Measurements from ENCODE around the gene STAG1.
"Not testable (repeated sequence)": the region's sequence is repeated elsewhere in the genome, so short reads cannot be mapped to it uniquely, and the experiment has no call there.

The STAG1 gene

DNA sequence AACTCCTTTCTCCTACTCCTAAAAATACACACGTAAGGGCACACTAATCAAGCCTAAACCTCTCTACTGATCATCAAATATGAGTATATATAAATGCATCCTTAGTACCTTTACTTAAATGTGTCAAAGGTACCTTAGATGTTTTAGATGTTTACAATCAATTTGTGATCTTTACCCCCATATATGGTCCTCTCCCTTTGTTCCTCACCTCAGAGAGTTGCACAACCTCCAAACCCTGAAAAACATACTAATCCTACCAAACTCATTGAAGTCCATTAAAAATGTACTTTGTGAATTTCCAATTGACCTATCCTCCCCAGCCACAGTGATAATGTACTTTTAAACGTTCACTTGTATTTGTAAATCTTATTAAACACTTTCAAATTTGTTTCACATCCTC is 249.1 kb downstream of the STAG1 start:
- no peak for DNase-seq (ENCODE audit: low spot score)

DNA sequence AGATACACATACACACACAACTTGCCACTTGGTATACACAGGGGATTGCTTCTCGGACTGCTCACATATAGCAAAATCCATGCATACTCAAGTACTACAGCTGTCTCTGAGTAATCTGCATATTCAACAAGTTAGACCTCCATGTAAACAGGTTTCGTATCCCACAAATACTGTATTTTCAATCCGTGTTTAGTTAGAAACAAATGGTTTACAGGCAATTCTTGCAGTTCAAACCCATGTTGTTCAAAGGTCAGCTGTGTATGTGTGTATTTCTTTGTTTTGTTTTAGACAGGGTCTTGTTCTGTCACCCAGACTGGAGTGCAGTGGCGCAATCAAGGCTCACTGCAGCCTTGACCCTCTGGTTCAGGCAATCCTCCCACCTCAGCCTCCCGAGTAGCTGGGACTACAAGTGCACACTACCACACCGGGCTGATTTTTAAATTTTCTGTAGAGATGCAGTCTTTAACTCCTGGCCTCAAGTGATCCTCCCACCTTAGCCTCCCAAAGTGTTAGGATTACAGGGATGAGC is 253.2 kb downstream of the STAG1 start:
- DNase-seq (ENCODE audit: low spot score) = no peak

DNA sequence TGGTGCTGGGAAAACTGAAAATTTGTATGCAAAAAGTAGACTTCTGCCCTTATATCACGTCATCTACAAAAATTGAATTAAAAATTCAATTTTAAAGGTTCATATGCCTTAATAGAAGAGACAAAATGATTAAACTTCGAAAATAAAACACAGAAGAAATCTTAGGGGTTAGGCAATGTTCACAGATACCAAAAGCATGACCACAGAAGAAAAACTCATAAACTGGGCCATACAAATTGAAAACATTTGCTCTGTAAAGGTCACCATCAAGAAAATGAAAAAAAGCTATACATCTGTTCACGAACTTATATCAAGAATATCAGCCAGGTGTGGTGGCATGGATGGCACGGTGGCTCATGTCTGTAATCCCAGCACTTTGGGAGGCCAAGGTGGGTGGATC is 257.0 kb downstream of the STAG1 start:
- DNase-seq (ENCODE audit: low spot score) = no peak

DNA sequence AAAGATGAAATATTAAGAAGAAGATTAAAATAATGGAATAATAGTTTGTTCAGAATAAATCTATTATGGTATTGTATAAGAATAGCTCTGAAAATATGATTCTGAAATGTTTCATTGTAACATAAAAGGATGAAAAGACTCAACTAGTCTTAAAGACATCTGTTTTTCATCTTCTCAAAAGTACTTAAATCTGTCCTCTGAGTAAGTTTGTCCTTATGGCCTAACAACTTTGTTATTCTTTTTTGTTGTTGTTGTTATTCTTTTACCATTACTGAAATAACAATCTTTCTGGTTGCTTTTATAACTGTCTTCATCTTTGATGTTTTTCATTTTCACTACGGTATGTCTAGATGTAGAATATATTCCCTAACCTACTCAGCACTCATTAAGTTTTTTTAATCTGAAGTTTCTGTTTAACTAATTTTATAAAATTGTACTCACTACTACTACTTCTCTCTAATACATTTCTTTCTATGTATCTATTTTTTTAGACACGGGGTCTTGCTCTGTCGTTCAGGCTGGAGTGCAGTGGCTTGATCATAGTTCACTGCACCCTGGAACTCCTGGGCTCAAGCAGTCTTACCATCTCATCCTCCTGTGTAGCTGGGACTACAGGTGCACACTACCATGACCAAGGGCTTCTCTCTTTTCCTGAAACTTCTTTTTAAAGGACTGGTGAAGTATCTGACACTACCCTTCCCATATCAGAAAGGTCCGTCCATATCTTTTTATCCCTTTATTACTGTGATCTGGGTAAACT is 261.4 kb downstream of the STAG1 start:
- no peak for DNase-seq (ENCODE audit: low spot score)

DNA sequence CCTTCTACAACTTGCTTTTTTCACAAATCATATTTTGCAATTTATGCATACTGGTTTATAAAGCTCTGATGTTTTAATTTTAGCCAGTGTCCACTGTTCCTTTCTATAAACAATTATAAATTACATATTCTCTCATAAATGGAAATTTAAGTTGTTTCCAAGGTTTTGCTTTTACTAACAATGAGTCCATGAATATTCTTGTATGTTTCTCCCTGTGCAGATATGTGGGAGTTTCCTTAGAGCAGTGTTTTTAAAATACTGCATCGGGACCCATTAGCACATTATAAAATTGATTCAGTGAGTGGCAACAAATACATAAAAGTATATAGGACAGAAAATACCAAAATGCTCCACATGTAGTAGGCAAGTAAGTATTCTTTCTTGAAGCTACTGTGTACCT is 266.4 kb downstream of the STAG1 start:
- no peak for DNase-seq (ENCODE audit: low spot score)

DNA sequence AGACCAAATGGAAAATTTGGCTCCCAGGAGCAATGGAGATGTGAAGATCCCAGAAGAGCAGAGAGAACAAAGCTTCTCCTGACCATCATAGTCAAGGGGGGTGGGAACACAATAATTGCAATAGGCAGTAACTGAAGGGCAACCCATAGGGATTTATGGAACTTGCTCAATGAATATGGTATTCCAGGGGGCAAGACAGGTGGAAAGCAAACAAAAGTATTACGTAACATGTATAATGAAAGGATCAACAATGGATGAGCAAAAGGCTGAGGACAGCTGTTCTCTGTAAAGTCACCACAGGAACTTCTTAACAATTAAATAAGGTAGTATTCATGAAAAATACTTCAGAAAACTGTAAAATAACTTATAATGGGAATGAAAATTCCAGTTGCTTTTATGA is 275.9 kb downstream of the STAG1 start:
- no peak for DNase-seq (ENCODE audit: low spot score)

DNA sequence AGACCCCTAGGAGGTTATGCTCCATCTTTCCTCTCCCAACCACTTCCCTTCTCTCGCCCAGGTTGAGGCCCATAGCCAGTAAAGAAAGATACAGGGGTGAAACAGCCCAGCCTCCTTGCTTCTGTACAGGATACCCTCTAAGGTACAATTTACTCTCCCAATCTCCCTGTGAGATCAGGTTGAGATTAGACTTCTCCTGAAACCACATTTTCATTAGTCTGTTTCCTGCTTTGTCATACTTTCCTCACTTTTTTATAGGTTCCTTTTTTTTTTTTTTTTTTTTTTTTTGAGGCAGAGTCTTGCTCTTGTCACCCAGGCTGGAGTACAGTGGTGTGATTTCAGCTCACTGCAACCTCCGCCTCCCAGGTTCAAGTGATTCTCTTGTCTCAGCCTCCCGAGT is 277.3 kb downstream of the STAG1 start:
- DNase-seq (ENCODE audit: low spot score) = not testable (repeated sequence)

DNA sequence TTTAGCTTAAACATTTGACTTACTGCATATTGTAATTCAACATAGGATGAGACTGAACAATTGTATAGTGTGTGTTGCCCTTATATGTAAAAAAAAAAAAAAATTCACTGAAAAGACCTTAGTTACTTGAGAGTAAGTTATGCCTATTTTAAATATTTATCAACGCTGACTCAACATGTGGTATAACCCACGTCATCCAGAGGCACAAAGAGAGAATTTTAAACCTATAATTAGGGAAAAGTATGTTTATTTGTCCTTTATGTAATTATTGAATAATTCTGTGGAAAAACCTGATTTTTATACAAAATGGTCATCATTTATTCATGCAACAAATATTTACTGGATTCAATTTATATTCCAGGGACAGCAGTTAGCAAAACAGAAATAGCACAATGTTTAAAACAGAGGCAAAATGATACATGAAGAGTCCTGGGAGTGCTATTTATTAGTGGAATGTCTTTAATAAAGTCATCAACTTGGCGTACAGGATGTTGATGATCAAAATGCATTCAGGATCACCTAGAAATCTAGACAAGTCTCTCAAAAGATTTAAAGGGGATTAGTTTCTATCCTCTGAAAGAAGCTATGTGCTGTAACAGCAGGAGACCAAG is 278.4 kb downstream of the STAG1 start:
- DNase-seq (ENCODE audit: low spot score) = no peak

DNA sequence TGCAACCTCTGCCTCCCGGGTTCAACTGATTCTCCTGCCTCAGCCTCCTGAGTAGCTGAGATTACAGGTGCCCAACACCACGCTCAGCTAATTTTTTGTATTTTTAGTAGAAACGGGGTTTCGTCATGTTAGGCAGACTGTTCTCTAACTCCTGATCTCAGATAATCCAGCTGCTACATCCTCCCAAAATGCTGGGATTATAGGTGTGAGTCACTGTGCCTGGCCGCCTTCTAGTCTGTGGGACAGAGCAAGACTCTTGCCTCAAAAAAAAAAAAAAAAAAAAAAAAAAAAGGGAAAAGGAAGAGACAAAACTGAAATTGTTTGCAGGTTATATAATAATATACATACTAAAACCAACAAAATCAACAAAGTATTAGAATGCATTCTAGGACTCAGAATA is 286.9 kb downstream of the STAG1 start:
- DNase-seq (ENCODE audit: low spot score) = no peak

DNA sequence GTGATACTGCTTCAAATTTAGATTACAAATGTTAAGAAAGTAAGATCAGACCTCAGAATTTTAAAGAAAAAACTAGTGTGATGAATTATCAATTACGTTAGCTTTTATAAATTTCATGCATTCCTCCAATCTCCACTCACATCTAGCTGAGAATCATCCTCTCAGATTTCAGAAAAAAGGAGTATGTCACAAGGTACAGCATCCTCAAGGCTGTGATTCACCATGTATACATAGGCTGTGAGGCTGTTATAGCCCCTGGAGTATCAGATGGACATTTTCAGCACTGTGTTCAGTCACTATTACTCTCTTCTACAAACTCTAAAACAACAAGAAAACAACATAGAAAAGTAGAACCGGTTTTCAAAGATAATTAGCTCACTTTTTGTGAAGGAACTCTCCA is 287.7 kb downstream of the STAG1 start:
- DNase-seq (ENCODE audit: low spot score) = no peak

DNA sequence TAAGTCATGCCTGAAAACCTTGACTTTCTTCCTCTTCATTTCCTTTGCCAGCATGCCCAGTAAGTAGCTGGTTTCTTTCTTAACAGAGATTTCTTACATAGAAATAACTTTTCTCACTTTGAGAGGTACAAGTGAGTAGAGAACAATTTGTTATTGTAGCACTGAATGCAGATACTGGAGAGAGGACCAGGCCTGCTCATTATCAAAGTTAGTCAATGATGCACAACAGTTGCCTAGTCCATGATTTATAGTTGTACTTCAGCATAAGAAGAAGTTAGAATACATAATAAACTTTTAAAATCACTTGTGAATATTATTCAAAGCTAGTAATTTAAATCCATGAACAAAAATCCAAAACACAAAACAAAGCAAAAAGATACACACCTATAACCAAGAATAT is 289.0 kb downstream of the STAG1 start:
- no peak for DNase-seq (ENCODE audit: low spot score)

DNA sequence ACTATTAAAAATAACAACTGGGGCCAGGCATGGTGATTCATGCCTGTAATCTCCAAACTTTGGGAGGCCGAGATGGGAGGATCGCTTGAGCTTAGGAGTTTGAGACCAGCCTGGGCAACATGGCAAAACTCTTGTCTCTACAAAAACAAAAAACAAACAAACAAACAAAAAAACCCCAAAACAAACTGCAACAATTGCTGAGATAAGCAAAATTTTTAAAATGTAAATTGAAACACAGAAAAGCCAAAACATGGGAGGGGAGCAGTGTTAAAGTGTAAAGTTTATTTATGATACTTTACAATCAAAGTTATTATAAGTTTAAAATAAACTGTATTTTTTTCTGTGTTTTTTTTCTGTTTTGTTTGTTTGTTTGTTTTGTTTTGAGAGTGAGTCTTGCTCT is 294.4 kb downstream of the STAG1 start:
- DNase-seq (ENCODE audit: low spot score) = no peak

DNA sequence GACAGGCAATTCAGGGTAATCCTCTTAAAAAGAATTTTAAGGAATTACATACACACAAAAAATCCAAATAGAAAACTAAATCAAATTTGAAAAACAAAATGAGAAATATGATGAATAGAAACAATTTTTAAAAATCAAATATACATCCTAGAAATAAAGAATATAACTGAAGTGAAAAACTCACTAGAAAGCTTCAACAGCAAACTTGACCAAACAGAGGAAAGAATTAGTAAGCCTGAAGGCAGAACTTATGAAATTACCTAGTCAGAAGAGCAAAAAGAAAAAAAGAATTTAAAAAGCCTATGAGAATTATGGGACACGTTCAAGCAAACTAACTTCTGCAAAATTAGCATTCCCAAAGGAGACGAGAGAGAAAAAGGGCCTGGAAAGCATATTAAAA is 296.0 kb downstream of the STAG1 start:
- no peak for DNase-seq (ENCODE audit: low spot score)

DNA sequence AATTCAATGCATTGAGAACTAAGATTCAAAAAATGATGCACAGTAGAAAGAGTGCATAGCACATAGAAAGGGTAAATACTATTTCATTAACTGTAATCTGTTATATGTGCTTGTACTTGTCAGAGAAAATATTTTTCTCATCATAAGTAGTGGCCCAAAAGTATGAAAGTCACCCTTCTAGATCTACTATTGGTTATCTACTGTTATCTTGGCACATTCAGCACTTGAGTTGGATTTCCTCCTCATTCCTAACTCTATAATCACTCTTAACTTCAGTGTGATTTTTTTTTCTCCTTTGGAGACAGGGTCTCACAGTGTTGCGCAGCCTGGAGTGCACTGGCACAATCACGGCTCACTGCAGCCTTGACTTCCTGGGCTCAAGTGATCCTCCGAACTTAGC is 307.6 kb downstream of the STAG1 start:
- no peak for DNase-seq (ENCODE audit: low spot score)

DNA sequence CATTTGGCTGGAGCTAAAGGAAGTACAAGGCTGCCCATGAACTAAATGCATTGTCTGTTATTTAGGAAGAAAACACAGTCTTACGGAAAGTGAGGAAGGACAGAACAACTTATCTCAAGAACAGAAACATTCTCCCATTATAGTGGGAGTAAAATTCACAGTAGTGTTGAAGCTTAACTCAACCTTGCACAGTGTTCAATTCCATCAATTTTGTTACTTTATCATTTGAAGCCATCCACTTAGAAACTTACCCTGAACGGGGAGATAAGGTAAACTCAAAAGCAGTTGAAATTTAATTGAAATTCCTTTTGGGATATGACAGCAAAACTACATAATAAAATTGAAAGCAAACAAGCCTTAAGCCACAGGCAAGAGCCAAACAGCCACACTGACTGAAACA is 315.1 kb downstream of the STAG1 start:
- no peak for DNase-seq (ENCODE audit: low spot score)

DNA sequence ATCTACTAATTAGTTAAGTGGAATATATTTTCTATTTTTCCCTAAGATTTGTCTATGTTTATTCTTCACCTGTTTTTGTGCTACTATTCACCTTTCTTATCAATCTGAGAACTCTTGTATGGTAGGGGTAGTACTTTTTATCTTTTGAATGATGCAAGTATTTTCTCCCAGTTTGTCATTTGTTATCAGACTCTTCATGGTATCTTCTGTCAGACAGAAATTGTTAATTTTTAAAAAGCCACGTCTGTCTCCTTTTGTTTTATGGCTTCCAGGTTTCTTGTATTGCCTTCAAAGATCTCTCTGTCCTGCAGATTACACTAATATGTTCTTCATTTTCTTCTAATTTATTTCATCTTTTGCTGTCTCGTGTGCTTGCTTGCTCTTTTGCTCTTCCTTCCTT is 317.7 kb downstream of the STAG1 start:
- no peak for DNase-seq (ENCODE audit: low spot score)

DNA sequence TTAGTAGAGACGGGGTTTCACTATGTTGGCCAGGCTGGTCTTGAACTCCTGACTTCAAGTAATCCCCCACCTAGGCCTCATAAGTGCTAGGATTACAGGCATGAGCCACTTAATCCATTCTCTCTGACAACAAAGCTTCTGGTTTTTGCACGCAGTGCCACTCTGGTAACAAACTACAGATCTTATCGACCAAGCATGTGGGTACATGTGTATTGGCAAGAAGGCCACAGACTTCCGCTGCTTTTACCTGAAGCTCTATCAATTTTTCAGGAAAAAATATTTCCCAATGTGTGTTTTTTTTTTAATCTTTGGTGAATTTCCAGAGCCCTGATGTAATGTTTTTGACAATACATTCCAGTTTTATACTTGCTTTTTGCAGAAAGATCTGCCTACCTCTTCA is 319.5 kb downstream of the STAG1 start:
- DNase-seq (ENCODE audit: low spot score) = no peak

DNA sequence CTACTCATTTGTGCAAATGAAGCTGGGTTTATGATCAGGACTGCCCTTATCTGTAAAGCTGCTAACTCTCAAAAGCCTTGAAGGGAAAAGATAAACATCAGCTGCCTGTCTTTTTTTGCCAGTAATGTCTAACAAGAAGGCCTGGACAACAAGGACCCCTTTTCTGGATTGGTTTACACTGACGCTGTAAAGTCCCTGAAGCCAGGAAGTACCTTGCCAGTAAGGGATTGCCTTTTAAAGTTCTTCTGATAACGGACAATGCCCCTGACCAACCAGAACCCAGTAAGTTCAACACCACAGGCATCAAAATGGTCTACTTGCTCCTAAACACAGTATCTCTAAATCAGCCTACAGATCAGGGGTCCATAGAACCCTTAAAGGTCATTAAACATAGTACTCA is 324.0 kb downstream of the STAG1 start:
- DNase-seq (ENCODE audit: low spot score) = no peak

DNA sequence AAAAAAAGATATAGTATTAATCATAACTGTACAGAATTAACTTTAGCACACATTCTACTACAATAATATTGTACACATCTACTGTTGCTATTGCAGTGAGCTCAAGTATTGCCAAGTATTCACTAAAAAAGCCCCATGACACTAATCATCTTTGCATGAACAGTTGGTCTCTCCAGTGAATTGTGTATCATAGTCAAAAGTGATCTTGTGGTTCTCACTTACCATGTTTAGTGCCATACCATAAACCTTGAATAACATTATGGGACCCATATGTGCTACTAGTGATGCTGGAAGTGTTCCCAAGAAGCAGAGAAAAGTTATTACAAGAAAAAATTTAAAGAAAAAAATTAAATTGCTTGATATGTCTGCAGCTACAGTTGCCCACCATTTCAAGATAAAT is 324.9 kb downstream of the STAG1 start:
- no peak for DNase-seq (ENCODE audit: low spot score)

DNA sequence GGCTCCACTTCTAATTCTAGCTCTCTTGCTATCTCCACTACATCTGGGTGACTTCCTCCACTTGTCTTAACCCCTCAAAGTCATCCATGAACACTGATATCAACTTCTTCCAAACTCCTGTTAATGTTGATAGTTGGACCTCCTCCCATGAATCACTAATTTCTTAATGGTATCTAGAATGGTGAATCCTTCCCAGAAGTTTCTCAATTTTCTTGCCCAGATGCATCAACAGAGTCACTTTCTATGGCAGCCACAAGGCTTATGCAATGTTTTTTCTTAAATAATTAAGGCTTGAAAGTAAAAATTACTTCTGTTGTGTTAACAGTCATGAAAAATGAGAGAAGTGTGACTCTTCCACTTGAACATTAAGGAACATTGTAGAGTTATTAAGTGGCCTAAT is 337.7 kb downstream of the STAG1 start:
- no peak for DNase-seq (ENCODE audit: low spot score)

DNA sequence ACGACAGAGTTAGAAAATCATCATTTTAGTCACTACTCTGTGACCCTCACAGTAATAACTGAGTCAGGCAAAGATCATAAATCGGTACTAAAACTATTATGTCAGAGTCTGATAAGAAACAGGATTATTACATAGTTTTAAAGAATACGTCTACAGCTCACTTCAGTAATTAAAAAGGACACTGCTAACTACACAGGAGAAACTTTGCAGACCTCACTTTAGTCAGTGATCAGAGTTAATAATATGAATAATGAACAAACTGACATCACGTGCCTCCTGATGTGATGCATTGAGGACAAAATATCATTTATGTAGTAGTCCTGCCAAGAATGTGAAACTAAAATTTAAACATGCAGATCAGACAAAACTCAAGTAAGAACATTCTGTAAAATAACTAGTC is 339.9 kb downstream of the STAG1 start:
- no peak for DNase-seq (ENCODE audit: low spot score)

DNA sequence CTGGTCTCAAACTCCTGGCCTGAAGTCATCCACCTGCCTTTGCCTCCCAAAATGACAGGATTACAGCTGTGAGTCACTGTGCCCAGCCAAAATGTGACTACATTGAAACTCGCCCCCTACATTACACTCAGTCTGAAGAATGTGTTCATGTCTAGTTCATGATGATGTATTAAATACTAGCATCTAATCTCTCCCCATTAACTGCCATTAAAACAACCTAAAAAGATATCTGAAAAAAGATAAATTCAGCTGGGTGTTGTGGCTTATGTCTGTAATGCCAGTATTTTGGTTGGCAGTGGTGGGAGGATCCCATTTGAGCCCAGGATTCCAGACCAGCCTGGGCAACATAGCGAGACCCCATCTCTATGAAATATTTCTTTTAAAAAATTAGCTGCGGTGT is 342.6 kb downstream of the STAG1 start:
- no peak for DNase-seq (ENCODE audit: low spot score)

DNA sequence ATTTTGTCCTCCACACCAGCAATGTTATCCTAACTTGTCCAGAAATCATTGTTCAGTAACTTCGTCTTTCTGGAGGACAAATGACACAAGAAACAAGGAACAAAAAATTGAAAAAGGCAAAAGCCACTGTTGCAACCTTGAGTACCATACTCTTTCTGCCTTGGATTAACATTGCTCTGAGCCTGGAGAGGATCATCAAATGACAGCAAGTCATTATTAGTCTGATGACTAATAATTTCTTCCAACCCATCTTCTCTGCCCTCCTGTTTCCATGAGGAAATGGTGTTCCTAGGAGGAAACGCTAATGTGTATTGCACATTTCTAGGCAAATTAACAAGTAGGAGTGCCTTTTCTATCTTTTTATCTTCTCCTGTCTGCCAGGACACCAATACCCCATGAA is 348.1 kb downstream of the STAG1 start:
- DNase-seq (ENCODE audit: low spot score) = no peak

DNA sequence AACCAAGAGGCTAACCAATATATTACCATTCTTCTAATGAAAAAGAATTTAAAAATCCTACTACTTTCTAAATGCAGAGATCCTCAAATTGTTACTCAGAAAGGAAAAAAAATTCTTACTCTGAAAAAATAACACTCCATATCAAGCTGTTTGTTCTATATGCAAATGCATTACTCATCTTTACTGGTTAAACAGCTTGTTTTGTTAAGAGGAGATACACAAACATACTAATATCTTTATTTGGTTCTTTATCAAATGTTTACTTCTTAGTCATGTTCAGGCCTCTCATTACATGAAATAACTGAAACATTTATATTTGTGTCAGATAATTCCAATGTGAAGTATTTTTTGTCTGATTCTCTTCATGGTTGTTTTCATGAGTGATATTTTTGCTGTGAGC is 355.3 kb downstream of the STAG1 start:
- DNase-seq (ENCODE audit: low spot score) = no peak
